Type B pancreatic cell (in vitro differentiated cells): Measurements from ENCODE around the gene OR13C9. TPM values are rescaled to one million over a fixed set of nuclear protein-coding genes. Genes with fewer than 3 reads are reported as not detected.
"Not testable (repeated sequence)": the region's sequence is repeated elsewhere in the genome, so short reads cannot be mapped to it uniquely, and the experiment has no call there.

Experiments used
- DNase-seq: peaks from one replicate; pipeline ENCODE4 v3.0.0; 2021; ENCODE audit warnings: mixed read lengths; ENCODE audit not compliant: unreplicated experiment; ENCODE audit errors: extremely low spot score
- H3K27ac Mint-ChIP-seq: 2 replicates; pipeline ENCODE4 v1.8.0; 2021; ENCODE audit warnings: mild to moderate bottlenecking, mixed read lengths
- H3K27me3 Mint-ChIP-seq: 2 replicates; pipeline ENCODE4 v1.8.0; 2021; ENCODE audit warnings: mixed read lengths
- H3K36me3 Mint-ChIP-seq: 2 replicates; pipeline ENCODE4 v1.8.0; 2021; ENCODE audit warnings: mixed read lengths
- H3K4me1 Mint-ChIP-seq: one replicate; pipeline ENCODE4 v1.8.0; 2021; ENCODE audit warnings: mixed read lengths; ENCODE audit not compliant: unreplicated experiment
- H3K4me3 Mint-ChIP-seq: 2 replicates; pipeline ENCODE4 v1.8.0; 2021; ENCODE audit warnings: mild to moderate bottlenecking, mixed read lengths
- H3K9me3 Mint-ChIP-seq: 2 replicates; pipeline ENCODE4 v1.8.0; 2021; ENCODE audit warnings: mixed read lengths
- long read RNA-seq: library from polyadenylated mRNA; unstranded; transcript quantifications from one replicate; pipeline ENCODE4 v2.0.0, GENCODE V29; 2020
- total RNA-seq: library from RNA; stranded (reverse); gene quantifications from 2 replicates; pipeline ENCODE4 v1.2.1, GENCODE V29; 2021; ENCODE audit warnings: low replicate concordance
- TF ChIP-seq, protein P1 (sequence below): fragments of 200-600 bp; sonication (generic); conservative IDR thresholded peaks from 2 replicates; pipeline ENCODE4 v1.5.0; 2021; ENCODE audit warnings: antibody characterized with exemption, mild to moderate bottlenecking

Gene OR13C9, protein sequence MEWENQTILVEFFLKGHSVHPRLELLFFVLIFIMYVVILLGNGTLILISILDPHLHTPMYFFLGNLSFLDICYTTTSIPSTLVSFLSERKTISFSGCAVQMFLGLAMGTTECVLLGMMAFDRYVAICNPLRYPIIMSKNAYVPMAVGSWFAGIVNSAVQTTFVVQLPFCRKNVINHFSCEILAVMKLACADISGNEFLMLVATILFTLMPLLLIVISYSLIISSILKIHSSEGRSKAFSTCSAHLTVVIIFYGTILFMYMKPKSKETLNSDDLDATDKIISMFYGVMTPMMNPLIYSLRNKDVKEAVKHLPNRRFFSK
- not detected in 2 replicates for total RNA-seq
- long read RNA-seq = 0 reads

DNA sequence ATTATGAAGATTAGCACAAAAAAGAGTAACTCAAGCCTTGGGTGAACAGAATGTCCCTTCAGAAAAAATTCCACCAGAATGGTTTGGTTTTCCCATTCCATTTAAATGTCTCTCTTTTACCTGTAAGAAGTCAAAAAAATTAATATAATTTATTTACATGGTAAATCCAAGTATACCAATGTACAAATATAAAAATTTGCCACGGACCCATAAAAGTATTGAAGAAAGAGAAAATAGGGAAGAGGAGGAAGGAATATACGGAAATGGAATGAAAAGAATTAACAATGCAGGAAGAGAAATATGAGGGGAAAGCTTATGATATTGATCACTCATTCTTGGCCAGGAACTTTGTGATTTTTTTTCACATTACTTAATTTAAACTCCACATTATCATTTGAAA is at the start of gene OR13C9:
Gene OR13C9 (minus strand): TSS at position 101 of the 400 bp plus-strand sequence. CDS start 0 bp downstream, at position 101.
- Mint-ChIP-seq H3K27ac (no peak within 1 kb of the TSS), H3K9me3 (no peaks in the 10 kb centered on the region), H3K36me3 (no peaks in the 10 kb centered on the region), H3K4me1 (no peaks in the 10 kb centered on the region), H3K27me3 (peaks cover 3% of the 10 kb centered on the region), H3K4me3 (no peak within 1 kb of the TSS)
- TF ChIP-seq, protein P1, sequence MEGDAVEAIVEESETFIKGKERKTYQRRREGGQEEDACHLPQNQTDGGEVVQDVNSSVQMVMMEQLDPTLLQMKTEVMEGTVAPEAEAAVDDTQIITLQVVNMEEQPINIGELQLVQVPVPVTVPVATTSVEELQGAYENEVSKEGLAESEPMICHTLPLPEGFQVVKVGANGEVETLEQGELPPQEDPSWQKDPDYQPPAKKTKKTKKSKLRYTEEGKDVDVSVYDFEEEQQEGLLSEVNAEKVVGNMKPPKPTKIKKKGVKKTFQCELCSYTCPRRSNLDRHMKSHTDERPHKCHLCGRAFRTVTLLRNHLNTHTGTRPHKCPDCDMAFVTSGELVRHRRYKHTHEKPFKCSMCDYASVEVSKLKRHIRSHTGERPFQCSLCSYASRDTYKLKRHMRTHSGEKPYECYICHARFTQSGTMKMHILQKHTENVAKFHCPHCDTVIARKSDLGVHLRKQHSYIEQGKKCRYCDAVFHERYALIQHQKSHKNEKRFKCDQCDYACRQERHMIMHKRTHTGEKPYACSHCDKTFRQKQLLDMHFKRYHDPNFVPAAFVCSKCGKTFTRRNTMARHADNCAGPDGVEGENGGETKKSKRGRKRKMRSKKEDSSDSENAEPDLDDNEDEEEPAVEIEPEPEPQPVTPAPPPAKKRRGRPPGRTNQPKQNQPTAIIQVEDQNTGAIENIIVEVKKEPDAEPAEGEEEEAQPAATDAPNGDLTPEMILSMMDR = no peak
- no peak for DNase-seq

DNA sequence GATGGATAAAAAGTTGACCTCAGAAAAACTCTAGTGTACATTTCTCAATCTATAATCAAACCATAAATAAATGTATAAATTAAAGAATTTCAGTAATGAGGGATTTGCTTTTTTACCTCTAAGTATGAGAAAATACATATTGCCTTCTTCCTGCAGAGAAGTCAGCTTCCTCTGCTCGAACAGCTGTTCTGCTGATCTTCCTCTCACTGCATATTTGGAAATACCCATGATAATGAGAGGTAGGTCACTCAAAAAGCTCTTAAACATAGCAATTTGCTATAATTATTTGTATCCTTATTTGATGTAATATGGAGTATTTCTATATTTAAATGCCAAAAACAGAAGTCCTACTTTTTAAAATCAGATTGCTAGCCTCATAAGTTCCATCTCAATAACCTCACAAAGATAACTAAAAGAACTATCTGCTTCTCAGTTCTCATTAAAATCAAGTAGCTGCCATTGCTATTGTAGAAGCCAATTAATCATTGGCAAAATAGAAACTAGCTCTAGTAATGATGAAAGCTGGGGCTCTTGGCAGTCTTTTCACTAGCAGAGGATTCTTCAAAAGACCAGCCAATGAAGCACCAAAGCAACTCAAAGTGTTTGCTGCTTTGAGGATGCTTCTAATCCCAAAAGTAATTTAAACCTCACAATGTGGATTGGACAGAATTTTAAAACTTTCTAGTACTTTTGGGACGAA is 40.6 kb upstream of the OR13C9 start:
- TF ChIP-seq, protein P1 = no peak
- H3K4me3 Mint-ChIP-seq = no peak overlapping the region
- no peak for DNase-seq
- no peaks in the 10 kb centered on the region for H3K9me3 Mint-ChIP-seq
- no peak overlapping the region for H3K27ac Mint-ChIP-seq
- H3K36me3 Mint-ChIP-seq = no peaks in the 10 kb centered on the region
- H3K4me1 Mint-ChIP-seq = no peaks in the 10 kb centered on the region
- H3K27me3 Mint-ChIP-seq = no peaks in the 10 kb centered on the region

DNA sequence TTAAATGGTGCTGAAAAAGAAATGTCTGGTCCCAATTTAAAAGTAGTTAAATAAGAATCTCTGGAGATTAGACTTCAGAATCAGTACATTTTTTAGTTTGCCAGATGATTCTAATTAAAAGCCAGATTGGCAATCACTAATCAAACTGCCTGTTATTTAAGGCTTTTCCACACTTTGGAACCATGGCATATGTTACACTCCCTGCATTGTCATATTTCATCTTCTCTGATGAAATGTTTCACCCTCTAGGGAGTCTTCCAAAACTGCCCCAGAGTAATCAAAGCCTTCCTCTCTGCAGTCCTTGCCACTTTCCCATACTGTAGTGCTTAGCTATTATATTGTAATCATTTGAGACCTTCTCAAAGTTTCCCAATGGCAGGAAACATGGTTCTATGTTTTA is 17.5 kb upstream of the OR13C9 start:
- DNase-seq = no peak
- Mint-ChIP-seq H3K27me3 (peaks cover 3% of the 10 kb centered on the region), H3K4me1 (no peaks in the 10 kb centered on the region), H3K36me3 (no peaks in the 10 kb centered on the region), H3K27ac (no peak overlapping the region), H3K9me3 (peaks cover 11% of the 10 kb centered on the region), H3K4me3 (no peak overlapping the region)
- TF ChIP-seq, protein P1 = no peak

DNA sequence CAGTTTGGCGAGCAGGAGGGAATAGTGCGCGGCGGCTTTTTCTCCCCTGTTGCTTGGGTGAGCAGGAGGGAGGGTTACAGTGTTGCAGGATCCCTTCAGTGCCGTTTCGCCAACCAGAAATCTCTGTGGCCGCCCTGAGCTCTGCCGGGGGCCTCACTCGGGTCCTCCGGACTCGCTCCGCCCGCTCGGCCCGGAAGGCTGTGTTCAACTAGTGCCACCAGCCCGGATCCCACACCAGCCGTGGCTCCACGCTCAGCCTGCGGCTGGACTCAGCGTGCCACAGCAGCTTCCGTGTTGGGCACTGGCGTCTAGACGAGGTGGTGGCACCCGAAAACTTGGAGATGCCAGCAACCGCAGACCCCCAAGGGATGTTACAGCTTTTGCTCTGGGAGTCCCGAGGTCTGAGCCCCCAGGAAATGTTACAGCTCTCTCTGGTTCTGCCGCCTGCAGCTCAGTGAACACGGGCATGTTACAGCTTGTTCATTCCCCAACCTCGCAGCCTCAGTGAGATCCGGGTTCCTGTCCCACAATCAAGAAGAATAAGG is 16.0 kb upstream of the OR13C9 start:
- H3K4me1 Mint-ChIP-seq = no peaks in the 10 kb centered on the region
- no peak overlapping the region for H3K4me3 Mint-ChIP-seq
- peaks cover 5% of the 10 kb centered on the region for H3K9me3 Mint-ChIP-seq
- peaks cover 3% of the 10 kb centered on the region for H3K27me3 Mint-ChIP-seq
- no peak overlapping the region for H3K27ac Mint-ChIP-seq
- TF ChIP-seq, protein P1 = no peak
- no peaks in the 10 kb centered on the region for H3K36me3 Mint-ChIP-seq
- no peak for DNase-seq

DNA sequence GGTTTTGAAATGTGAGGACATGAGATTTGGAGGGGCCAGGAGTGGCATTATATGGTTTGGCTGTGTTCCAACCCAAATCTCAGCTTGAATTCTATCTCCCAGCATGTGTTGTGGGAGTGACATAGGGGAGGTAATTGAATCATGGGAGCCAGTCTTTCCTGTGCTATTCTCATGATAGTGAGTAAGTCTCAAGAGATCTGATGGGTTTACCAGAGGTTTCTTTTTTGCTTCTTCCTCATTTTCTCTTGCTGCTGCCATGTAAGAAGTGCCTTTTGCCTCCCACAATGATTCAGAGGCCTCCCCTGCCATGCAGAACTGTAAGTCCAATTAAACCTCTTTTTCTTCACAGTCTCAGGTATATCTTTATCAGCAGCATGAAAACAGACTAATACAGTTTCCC is 8.0 kb upstream of the OR13C9 start:
- not testable (repeated sequence) for H3K27ac Mint-ChIP-seq, H3K4me1 Mint-ChIP-seq, H3K9me3 Mint-ChIP-seq

DNA sequence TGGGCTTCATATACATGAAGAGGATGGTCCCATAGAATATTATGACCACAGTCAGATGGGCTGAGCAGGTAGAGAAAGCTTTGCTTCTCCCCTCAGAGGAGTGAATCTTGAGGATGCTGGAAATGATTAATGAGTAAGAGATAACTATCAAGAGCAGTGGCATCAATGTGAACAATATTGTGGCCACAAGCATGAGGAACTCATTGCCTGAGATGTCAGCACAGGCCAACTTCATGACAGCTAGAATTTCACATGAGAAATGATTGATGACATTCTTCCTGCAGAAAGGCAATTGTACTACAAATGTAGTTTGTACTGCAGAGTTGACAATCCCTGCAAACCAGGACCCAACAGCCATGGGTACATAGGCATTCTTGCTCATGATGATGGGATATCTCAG is 586 bp downstream of the OR13C9 start:
- H3K4me3 Mint-ChIP-seq = no peak overlapping the region
- peaks cover 3% of the 10 kb centered on the region for H3K27me3 Mint-ChIP-seq
- TF ChIP-seq, protein P1 = no peak
- H3K9me3 Mint-ChIP-seq = no peaks in the 10 kb centered on the region
- no peak for DNase-seq
- no peaks in the 10 kb centered on the region for H3K36me3 Mint-ChIP-seq
- no peaks in the 10 kb centered on the region for H3K4me1 Mint-ChIP-seq
- no peak overlapping the region for H3K27ac Mint-ChIP-seq

More for the DNA sequence above, 8.0 kb upstream of the OR13C9 start:
- H3K36me3 Mint-ChIP-seq, H3K27me3 Mint-ChIP-seq, H3K4me3 Mint-ChIP-seq, DNase-seq: not testable (repeated sequence)
